Glomerular visceral epithelial cell (primary cell): ENCODE data around the gene TNFRSF13B.
"Not testable (repeated sequence)": the region's sequence is repeated elsewhere in the genome, so short reads cannot be mapped to it uniquely, and the experiment has no call there.

Experiments used
- DNase-seq: peaks from one replicate; pipeline ENCODE4 v3.0.0-alpha.2; 2016; ENCODE audit errors: extremely low spot score

The TNFRSF13B gene

DNA sequence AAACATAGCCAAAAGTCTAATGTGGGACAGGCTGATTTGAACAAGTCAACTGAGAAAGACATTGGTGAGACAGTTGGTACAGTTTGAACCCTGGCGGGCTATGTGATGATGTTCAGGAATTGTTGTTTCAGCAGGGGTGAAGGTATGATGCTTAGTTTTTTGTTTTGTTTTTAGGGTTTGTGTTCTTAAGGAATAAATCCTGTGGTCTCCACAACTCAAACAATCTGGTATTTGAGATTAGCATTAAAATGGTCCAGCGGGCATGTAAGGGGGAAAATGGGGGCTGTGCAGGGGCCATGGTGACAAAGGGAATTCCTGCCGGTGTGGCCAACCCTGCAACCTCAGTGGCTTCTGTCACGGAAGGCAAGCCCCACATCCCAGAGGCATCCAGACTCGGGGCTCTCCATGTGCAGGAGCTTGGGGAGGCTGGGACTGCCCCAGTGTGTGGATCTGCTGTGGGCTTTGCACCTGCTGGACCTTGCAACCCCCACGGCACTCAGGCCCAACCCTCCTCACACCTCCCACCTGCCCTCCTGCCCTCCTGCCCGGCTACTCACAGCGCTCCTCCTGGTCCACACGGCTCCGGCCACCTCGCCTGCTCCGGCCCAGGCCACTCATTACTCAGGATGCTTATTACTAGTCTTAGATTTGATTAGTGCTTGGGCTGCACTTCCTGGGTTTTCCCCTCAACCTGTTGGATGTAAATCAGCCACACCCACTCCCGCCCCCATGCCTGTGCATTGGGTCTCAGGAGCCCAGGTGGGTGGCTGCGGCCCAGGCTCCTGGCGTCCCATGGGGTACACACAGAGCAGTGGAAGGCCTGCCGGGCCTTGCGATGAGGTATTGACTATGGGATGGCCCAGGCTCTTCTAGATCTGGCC lies at the start of gene TNFRSF13B:
TNFRSF13B (minus strand) TSS at position 661 of the 881 bp plus-strand sequence; CDS start at position 618, 43 bp downstream.
- no peak for DNase-seq

DNA sequence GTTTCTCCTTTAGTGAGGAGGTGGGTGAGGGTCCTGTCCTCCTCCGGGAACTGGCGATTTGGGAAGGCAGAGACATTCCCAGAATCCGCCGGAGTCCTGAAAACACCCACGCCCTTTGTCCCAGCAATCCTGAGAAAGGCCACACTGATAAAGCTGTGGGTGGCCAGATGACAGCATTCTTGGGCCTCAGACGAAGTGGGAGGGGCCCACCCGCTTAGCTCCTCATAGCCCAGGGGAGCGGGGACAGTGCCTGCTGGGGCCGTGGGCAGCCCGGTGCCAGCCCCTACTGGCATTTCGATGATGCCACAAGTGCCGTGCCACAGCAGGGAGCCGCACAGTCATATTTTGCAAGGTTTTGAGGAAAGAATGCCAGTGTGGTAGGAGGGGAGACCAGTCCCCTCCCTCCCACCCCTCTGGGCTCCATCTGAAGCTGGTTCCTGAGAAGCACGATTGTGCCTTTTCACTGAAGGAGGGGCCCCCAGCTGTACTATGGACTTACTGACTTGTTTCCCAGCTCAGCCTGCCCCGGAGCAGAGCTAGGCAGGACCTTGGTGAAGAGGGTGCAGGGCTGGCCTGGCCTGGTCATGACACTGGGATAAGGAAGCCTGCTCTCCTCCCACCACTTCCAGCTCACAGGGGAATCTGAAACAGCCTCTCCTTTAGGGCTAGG lies 49.4 kb upstream of the TNFRSF13B start:
- DNase-seq, result no peak

- no peak for DNase-seq
Measured at GRCh38 chr17:17020821-17021193, 48.9 kb upstream of the TNFRSF13B start.

GRCh38 chr17:17019891-17020456 lies 48.1 kb upstream of the TNFRSF13B start:
- no peak for DNase-seq

- DNase-seq, result no peak
Measured at GRCh38 chr17:17019430-17019762, 47.5 kb upstream of the TNFRSF13B start.

- no peak for DNase-seq
Measured at GRCh38 chr17:17018612-17019429, 46.9 kb upstream of the TNFRSF13B start.

DNA sequence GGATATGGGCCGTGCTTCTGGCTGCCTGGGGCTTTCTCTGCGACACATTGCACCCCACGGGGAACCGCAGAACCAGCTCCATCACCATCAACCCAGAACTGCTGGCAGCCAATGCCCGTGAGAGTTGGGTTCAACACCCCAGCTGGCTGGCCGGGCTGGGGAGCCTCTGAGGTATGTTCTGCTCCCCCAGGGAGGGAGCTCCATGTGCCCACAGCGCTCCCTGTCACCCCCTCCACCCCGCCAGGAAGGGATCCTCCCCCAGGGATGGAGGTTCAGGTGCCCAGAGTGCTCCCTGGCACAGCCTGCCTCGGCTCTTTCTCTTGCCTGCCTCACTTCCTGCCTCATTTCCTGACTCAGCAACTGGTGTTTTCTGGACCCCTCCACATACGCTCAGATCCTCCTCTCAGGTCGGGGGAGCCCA lies 46.1 kb upstream of the TNFRSF13B start:
- DNase-seq, result no peak

- no peak for DNase-seq
Measured at GRCh38 chr17:17017343-17018014, 45.6 kb upstream of the TNFRSF13B start.

DNA sequence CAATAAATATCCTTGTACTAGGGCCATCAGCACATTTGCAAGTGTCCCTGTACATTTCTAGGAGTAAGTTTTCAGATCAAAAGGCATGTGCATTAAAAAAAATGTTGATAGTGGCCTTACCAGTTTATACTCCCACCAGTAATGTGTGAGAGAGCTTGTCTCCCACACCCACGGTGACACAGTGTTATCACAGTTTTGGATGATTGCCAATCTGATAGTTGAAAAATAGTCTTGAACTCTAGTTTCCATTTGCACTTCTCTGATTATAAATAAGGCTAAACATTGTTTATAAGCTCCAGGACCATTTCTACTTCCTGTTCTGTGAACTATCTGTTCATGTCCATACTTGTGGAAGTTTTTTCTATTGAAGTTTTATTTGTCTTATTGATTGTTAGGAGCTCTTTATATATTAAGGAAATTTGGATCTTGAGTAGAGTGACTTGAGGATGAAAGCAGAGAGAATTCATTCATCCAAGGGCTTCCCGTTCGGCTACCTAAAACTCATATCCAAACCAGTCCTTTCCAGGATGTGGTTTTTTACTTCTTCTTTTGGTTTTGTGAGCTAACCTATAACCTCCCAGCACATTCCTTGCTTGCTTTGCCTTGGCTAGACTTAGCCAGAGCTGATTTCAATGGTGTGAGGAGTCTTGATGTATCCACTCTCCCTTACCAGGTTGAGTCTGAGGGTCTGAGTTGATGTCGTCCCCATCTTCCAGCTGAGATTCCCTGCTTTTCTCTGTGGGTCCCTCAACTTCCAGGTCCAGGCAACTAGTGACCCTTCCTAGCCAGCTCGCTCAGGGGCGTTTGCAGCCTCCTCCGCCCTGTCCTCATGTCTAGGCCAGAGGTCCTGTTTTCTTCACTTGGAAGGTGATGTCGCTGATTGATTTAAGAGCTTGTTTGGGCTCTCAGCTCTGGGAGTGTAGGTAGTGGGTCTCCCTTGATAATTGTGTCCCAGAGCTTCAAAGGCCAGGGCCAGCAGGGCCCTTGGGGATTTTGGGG lies 44.6 kb upstream of the TNFRSF13B start:
- DNase-seq, result not testable (repeated sequence)

DNA sequence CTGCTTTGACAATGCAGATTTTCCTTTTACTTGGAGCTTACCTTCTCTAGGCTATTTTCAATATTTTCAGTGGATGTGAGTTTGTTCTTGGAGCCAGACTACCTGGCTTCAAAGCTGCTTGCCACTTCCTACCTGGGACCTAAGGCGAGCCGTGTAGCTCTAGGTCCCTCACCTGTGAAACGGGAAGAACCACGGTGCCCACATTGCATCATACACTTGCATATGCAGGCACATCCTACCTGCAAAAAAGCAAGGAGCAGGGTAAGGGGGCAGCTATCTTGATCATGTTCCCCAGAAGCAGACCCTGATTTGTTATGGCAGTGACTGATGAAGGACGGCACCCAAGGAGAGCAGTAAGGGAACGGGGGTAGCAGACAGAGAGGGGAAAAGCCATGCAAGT lies 43.3 kb upstream of the TNFRSF13B start:
- no peak for DNase-seq

DNA sequence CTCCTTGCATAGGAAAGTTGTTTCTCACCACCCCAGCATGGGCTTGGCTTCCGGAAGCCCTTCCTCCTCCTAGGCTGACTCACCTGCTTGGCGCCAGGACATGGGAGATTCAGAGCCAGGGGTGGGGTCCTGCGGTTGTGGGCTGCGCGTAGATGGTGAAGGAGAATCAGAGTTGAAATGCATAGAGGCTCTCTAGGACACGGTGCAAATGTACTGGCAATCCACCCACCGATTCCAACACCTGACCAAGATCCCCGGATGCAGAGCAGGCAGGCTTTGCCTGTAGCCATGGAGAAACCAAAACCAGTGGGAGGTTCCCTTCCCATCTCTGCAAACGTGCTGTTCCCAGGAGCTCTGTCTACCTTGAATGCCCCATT lies 42.8 kb upstream of the TNFRSF13B start:
- DNase-seq, result peak; percentile 70

GRCh38 chr17:17013828-17014747 lies 42.2 kb upstream of the TNFRSF13B start:
- not testable (repeated sequence) for DNase-seq

DNA sequence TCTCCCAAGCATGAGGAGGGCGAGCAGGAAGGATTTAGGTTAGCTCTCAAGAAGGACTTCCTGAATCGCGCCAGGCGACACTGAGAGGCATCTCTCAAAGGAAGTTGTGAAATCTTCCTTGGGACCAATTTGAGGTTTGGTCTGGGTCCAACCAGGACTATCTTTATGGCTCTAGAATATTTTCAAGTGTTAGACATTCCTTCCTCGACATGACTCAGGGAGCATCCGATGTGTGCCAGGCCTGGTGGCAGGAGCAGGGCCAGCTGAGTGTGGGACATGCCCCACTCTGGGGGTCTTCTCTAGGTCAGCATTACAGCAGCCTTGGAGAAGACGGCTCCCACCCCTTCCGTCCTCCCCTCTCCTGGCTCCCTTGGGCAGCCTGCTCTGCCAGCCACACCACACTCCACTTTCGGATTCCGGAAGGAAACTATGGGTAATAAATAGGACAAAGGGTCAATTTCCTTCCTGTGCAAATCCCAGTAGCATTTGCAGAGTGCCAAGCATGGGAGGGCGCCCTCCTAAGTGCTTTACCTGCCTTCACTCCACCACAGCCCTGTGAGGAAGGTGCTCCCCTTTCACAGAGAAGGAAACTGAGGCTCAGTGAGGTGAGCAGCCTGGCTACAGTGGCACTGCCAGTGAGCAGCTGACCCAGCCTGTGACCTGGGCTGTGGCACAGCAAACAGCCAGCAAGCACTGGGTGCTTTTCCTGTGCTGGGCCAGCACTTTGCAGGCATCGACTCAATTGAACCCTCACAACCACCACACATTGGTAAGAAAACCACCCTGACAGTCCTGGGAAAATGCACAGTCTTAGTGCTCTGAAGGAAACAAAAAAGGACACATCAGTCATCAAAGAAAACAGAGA lies 39.4 kb upstream of the TNFRSF13B start:
- peak; percentile 93 for DNase-seq

GRCh38 chr17:17010545-17011034 lies 38.7 kb upstream of the TNFRSF13B start:
- DNase-seq, result not testable (repeated sequence)

DNA sequence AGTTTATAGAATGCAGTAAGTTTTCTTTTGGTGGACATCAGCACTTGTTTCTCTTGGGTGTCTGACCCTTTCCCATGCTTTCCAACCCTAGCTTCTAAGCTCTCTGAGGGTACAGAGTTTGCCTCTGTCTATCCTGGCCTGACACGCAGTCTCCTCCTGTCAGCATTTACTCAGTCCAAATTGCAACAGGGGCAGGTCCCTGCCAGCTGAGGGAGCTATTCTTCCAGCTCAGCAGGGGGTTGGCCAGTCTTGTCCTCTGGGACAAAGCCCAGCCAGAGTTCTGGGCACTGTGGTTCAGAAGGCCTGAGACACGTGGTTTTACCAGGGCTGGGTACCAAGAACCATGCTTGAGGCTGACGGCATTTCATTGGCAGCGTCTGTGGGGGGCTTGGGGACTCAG lies 38.1 kb upstream of the TNFRSF13B start:
- DNase-seq, result peak; percentile 42

- DNase-seq, result not testable (repeated sequence)
Measured at GRCh38 chr17:17008621-17009397, 36.9 kb upstream of the TNFRSF13B start.

- not testable (repeated sequence) for DNase-seq
Measured at GRCh38 chr17:17007891-17008290, 36.0 kb upstream of the TNFRSF13B start.
